Liver (tissue), 3 donors: ENCODE measurements around the gene PDE4C.

ENCODE experiments used
- ATF3 ChIP-seq: IDR thresholded peaks from 2 replicates; pipeline ENCODE4 v1.6.1; 2016; ENCODE audit warnings: antibody characterized with exemption
- CTCF ChIP-seq: fragments of 150-350 bp; IDR thresholded peaks from 2 replicates; pipeline ENCODE4 v1.5.1; 2017; ENCODE audit warnings: improper control_type of control experiment, low read depth, low read length; ENCODE audit not compliant: missing input control
- MAX ChIP-seq: IDR thresholded peaks from 2 replicates; pipeline ENCODE4 v1.6.1; 2016; ENCODE audit warnings: antibody characterized with exemption
- REST ChIP-seq: IDR thresholded peaks from 2 replicates; pipeline ENCODE4 v1.6.1; 2016; ENCODE audit warnings: antibody characterized with exemption, mild to moderate bottlenecking
- SP1 ChIP-seq: IDR thresholded peaks from 2 replicates; pipeline ENCODE4 v1.6.1; 2018; ENCODE audit warnings: antibody characterized with exemption, mild to moderate bottlenecking
- ZBTB33 ChIP-seq: IDR thresholded peaks from 2 replicates; pipeline ENCODE4 v1.6.1; 2016; ENCODE audit warnings: antibody characterized with exemption
- donor health status: healthy.
- donor health status: healthy.

- TF ChIP-seq SP1 (no peak), ZBTB33 (no peak), CTCF (no peak), MAX (no peak), REST (no peak), ATF3 (no peak)
These were observed 4.2 kb downstream of the PDE4C start for GRCh38 chr19:18221815-18222725.
